Muscle of arm (tissue), 12 donors: ENCODE results near the gene CALCOCO1. TPM values are rescaled to one million over a fixed set of nuclear protein-coding genes. Genes with fewer than 3 reads are reported as not detected.

ENCODE experiments used
- DNase-seq: peaks from one replicate; pipeline ENCODE4 v3.0.0-alpha.2; 2013
- polyA plus RNA-seq, 12 donors: library from polyadenylated mRNA; unstranded; fragments of 120-200 nt; gene quantifications; one replicate each; pipeline ENCODE4 v1.2.1, GENCODE V29; 2013; ENCODE audit not compliant: insufficient read length in 12 of 12

The CALCOCO1 gene
- polyA plus RNA-seq, 12 donors: 67.8 to 122 (median 86.3) TPM; not detected in 1

DNA sequence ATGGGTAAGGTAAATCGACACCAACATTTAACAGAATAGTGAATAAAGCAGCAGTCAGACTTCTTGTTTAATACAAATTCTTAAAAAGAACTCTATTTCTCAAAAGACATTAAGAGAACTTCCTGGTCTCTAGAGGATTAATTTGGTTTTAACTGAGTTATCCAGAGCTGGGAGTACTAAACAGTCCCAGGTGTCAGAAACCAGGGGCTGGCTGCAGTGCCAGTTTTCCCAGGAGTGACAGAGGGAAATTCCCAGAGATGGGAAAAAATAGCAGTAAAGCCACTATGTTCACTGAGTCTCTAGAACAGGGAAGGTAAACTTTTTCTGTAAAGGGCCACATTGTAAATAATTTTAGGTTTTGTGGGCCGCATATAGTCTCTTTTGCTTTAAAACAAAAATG is 60.2 kb downstream of the CALCOCO1 start:
- DNase-seq: no peak

- DNase-seq: no peak
Observed at GRCh38 chr12:53664936-53665335, 62.3 kb downstream of the CALCOCO1 start.

DNA sequence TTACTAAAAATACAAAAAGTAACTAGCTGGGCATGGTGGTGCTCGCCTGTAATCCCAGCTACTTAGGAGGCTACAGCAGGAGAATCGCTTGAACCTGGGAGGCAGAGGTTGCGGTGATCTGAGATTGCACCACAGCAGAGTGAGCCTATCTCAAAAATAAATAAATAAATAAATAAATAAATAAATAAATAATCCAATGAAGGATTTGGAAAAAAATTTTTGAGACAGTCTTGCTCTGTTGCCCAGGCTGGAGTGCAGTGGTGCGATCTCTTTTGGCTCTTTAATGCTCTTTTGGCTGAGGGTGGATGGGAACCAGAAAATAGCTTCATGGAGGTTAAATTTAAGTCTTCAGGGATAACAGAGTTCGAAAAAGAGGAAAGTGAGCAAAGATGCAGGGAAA is 63.1 kb downstream of the CALCOCO1 start:
- DNase-seq: no peak

- peak; percentile 34 for DNase-seq
Observed at GRCh38 chr12:53660041-53660440, 67.2 kb downstream of the CALCOCO1 start.

- no peak for DNase-seq
Observed at GRCh38 chr12:53659571-53659981, 67.7 kb downstream of the CALCOCO1 start.

GRCh38 chr12:53659011-53659551 is 68.2 kb downstream of the CALCOCO1 start:
- DNase-seq: peak; percentile 72

Other genes starting within 250 kb of the CALCOCO1 start
- gene MAP3K12, start 228.0 kb downstream of the CALCOCO1 start, polyA plus RNA-seq: 10 to 100 TPM in 11 of 12 donors, not detected in 1; 10.2 to 36.0 (median 14.1) TPM
- 10 to 100 TPM in 11 of 12 donors, not detected in 1; 16.6 to 27.2 (median 23.1) TPM for gene TARBP2, start 226.2 kb downstream of the CALCOCO1 start, polyA plus RNA-seq
- 1 to 10 TPM in 1 of 12 donors, under 1 TPM in 5, not detected in 6; 0.40 to 2.4 (median 0.69) TPM for gene NPFF, start 220.0 kb downstream of the CALCOCO1 start, polyA plus RNA-seq
- 10 to 100 TPM in 11 of 12 donors, not detected in 1; 49.0 to 69.4 (median 56.8) TPM for gene ATF7, start 101.1 kb downstream of the CALCOCO1 start, polyA plus RNA-seq
- 100 to 1,000 TPM in 11 of 12 donors, not detected in 1; 451 to 820 (median 720) TPM for gene ATP5MC2, start 51.4 kb downstream of the CALCOCO1 start, polyA plus RNA-seq
- not detected for gene CISTR, start 24.5 kb upstream of the CALCOCO1 start, polyA plus RNA-seq
- gene HOXC13, start 211.4 kb upstream of the CALCOCO1 start, polyA plus RNA-seq: 1 to 10 TPM in 1 of 12 donors, under 1 TPM in 2, not detected in 9; 0.28 to 1.4 (median 0.86) TPM
- gene HOXC12, start 227.5 kb upstream of the CALCOCO1 start, polyA plus RNA-seq: under 1 TPM in 1 of 12 donors, not detected in 11; 0.08 TPM
- under 1 TPM in 1 of 12 donors, not detected in 11; 0.08 TPM for gene HOXC11, start 245.7 kb upstream of the CALCOCO1 start, polyA plus RNA-seq
- under 1 TPM in 1 of 12 donors, not detected in 11; 0.11 TPM for gene HOTAIR, start 247.5 kb upstream of the CALCOCO1 start, polyA plus RNA-seq